WI38 (cell line): Measurements from ENCODE around the gene UBE2K.
A peak's percentile ranks its signal among the peaks of the same experiment; 100 is the strongest.
"Not testable (repeated sequence)": the region's sequence is repeated elsewhere in the genome, so short reads cannot be mapped to it uniquely, and the experiment has no call there.

ENCODE experiments used
- H3K4me3 ChIP-seq: 2 replicates; pipeline ENCODE4 v1.5.1; 2011; ENCODE audit warnings: low read depth, mild to moderate bottlenecking, control low read depth, low read length
- TF ChIP-seq, protein P1 (sequence below): IDR thresholded peaks from 2 replicates; pipeline ENCODE4 v1.5.1; 2012; ENCODE audit warnings: low read depth, mild to moderate bottlenecking, control low read depth, low read length

UBE2K gene

DNA sequence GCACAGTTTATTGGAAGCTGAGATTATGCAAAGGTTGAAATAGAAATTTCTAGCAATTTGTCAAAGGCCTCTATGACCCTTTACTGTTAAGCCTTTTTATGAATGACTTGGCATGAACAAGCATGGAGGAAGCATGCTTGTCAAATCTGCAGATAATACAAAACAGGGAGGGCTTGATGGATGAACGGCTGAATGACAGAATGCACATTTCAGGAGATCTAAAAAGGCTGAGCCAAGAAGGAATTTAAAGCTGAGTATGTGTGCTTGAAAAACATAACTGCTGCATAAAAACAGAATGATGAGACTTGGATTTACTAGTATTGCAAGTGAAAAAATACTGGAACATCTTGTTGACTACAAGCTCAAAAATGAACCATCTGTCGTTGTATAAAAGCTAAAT lies 29.0 kb upstream of the UBE2K start:
- TF ChIP-seq, protein P1, sequence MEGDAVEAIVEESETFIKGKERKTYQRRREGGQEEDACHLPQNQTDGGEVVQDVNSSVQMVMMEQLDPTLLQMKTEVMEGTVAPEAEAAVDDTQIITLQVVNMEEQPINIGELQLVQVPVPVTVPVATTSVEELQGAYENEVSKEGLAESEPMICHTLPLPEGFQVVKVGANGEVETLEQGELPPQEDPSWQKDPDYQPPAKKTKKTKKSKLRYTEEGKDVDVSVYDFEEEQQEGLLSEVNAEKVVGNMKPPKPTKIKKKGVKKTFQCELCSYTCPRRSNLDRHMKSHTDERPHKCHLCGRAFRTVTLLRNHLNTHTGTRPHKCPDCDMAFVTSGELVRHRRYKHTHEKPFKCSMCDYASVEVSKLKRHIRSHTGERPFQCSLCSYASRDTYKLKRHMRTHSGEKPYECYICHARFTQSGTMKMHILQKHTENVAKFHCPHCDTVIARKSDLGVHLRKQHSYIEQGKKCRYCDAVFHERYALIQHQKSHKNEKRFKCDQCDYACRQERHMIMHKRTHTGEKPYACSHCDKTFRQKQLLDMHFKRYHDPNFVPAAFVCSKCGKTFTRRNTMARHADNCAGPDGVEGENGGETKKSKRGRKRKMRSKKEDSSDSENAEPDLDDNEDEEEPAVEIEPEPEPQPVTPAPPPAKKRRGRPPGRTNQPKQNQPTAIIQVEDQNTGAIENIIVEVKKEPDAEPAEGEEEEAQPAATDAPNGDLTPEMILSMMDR: no peak

DNA sequence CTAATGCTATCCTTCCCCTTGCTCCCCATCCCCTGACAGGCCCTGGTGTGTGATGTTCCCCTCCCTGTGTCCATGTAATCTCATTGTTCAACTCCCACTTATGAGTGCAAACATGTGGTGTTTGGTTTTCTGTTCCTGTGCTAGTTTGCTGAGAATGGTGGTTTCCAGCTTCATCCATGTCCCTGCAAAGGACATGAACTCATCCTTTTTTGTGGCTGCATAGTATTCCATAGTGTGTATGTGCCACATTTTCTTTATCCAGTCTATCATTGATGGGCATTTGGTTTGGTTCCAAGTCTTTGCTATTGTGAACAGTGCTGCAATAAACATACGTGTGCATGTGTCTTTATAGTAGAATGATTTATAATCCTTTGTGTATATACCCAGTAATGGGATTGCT lies 27.6 kb upstream of the UBE2K start:
- H3K4me3 ChIP-seq: not testable (repeated sequence)

More for the DNA sequence above, 29.0 kb upstream of the UBE2K start:
- no peak overlapping the region for H3K4me3 ChIP-seq

DNA sequence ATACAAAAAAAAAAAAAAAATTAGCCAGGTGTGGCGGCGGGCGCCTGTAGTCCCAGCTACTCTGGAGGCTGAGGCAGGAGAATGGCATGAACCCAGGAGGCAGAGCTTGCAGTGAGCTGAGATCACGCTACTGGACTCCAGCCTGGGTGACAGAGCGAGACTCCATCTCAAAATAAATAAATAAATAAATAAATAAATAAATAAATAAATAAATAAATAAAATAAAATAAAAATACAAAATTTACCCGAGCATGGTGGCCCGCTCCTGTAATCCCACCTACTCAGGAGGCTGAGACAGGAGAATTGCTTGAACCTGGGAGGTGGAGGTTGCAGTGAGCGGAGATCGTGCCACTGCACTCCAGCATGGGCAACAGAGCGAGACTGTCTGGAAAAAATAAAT lies 22.3 kb upstream of the UBE2K start:
- H3K4me3 ChIP-seq: not testable (repeated sequence)

DNA sequence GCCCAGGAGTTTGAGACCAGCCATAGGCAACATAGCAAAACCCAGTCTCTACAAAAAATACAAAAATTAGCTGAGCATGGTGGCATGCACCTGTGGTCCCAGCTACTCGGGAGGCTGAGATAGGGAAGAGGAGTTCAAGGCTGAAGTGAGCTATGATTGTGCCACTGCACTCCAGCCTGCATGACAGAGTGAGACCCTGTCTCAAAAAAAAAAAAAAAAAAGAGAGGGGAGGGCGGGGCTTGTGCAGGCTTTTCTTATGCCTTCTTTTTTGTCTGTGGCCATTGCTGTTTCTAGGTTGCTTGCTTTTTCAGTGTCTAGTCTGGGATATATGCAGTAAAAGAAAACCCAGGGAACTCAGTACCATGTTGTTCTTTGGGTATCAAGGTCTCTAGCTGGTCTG lies 16.9 kb upstream of the UBE2K start:
- not testable (repeated sequence) for H3K4me3 ChIP-seq

DNA sequence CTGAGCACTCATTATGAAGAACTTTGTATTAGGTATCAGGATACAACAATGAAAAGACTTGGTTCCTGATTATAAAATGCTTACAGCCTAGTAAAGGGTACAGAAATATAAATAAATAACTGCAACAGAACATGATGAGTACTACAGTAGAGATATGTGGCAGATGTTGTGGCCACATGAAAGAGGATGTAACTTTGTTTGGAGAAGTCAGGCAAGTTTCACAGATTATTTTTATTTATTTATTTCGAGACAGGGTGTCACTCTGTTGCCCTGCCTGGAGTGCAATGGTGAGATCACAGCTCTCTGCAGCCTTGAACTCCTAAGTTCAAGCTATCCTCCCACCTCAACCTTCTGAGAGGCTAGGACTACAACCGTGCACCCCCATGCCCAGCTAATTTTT lies 15.8 kb upstream of the UBE2K start:
- TF ChIP-seq, protein P1: no peak
- H3K4me3 ChIP-seq: no peak overlapping the region

DNA sequence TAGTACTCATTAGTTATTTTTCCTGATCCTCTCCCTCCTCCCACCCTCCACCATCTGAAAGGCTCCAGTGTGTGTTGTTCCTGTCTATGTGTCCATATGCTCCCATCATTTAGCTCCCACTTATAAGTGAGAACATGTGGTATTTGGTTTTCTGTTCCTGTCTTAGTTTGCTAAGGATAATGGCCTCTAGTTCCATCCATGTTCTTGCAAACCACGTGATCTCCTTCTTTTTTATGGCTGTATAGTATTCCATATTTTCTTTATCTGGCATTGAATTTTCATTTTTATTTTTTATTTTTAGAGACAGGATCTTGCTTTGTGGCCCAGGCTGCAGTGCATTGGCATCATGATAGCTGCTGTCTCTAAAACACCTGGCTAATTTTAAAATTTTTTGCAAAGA lies 11.9 kb upstream of the UBE2K start:
- TF ChIP-seq, protein P1: no peak
- H3K4me3 ChIP-seq: no peak overlapping the region

DNA sequence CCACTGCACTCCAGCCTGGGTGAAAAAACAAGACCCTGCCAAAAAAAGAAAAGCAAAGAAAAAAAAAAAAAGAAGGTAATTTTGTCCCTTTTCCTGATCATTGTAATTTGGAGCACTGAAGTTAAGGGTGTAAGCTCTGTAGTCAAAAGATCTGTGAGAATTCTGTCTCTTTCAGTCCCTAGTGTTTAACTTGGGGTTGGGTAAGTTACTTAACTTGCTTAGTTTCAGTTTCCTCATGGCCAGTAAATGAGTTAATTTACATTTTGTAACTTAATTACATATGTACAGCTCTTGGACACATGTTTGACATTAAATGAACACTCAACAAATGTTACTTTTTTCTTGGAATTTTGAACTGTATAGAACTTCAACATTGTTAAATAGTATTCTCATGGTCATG lies 10.9 kb upstream of the UBE2K start:
- H3K4me3 ChIP-seq: no peak overlapping the region
- TF ChIP-seq, protein P1: no peak

DNA sequence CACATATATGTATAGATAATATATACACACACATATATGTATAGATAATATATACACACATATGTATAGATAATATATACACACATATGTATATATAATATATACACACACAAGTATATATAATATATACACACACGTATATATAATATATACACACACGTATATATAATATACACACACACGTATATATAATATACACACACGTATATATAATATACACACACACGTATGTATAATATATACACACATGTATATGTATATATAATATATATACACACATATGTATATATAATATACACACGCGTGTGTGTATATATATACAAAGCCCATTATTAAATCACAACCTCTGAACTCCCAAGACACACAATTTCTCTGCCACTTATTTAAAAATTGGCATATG lies 8.0 kb upstream of the UBE2K start:
- TF ChIP-seq, protein P1: no peak
- no peak overlapping the region for H3K4me3 ChIP-seq

DNA sequence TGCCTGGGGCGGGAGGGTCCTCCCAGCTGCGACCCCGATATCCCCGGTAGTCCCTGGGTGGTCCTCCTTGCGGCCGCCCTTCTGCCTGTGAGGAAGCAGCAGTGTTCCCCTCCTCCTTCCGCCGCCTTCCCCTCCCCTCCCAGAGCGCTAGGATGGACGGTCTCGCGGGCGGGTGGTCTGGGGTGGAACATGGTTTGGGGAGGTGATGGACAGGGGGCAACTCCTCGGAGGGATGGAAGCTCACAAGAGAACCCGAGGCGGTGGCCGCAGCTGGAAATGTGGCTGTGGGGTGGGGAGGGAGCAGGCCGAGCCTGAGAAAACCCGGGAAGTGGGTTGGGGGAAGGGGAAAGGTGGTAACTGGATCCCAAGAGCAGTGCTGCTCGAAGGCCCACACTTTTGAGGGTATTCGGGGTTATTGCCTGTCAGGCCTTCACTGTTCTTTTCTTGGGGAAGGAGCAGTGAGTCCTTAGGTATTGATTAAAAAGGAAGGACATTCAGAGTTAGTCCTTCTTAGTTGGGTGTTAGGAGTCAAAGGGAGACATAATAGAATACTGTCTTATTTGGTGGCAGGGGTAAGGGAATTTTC lies 581 bp downstream of the UBE2K start:
- TF ChIP-seq, protein P1: no peak
- peak overlapping the region; percentile 92 for H3K4me3 ChIP-seq
